ENCODE measurements around the gene ZSWIM4. TPM values are rescaled to one million over a fixed set of nuclear protein-coding genes. Genes with fewer than 3 reads are reported as not detected.

The ZSWIM4 gene
- polyA plus RNA-seq, 3 donors = 0.19 to 1.1 (median 0.23) TPM

GRCh38 chr19:13827656-13828055 is 32.4 kb downstream of the ZSWIM4 start:
- H3K4me3 Mint-ChIP-seq = peak overlapping the region in 1 of 2 donors; percentile 28

GRCh38 chr19:13830114-13830740 is 35.0 kb downstream of the ZSWIM4 start:
- H3K9me3 Mint-ChIP-seq = peaks cover 0 to 2% (median 0%) of the 10 kb centered on the region in 7 donors
- Histone ChIP-seq H3K9me3 (replicated peaks in 1 of 2; ENCODE audit: control insufficient read depth in 1 of 2, insufficient read depth in 1 of 2, low read length in 2 of 2) (no peaks in the 10 kb centered on the region), H3K9ac (ENCODE audit: insufficient read depth, low read length, poor library complexity, severe bottlenecking) (no peak overlapping the region), H3K4me3 (replicated peaks in 1 of 3; ENCODE audit: low read depth in 2 of 3, low read length in 3 of 3) (no peak overlapping the region), H3K79me2 (ENCODE audit: insufficient read depth, low read length) (peaks cover 16% of the 10 kb centered on the region), H3K36me3 (replicated peaks in 1 of 2; ENCODE audit: control insufficient read depth in 1 of 2, insufficient read depth in 2 of 2, low read length in 2 of 2) (peaks cover 7 to 16% of the 10 kb centered on the region in 2 donors), H2AFZ (ENCODE audit: insufficient read depth, low read depth, low read length, poor library complexity, severe bottlenecking) (no peak overlapping the region), H4K20me1 (ENCODE audit: insufficient read depth, low read length) (peaks cover 46% of the 10 kb centered on the region), H3K27ac (ENCODE audit: low read depth in 1 of 2, low read length in 2 of 2) (no peak overlapping the region), H3K27me3 (ENCODE audit: control insufficient read depth in 2 of 2, insufficient read depth in 2 of 2, low read length in 2 of 2) (no peaks in the 10 kb centered on the region), H3K4me1 (ENCODE audit: control insufficient read depth in 1 of 2, insufficient read depth in 2 of 2, low read length in 2 of 2) (peaks cover 24 to 25% of the 10 kb centered on the region in 2 donors), H3K4me2 (replicated peaks; ENCODE audit: extremely low read depth, low read length, poor library complexity, severe bottlenecking) (no peak overlapping the region)
- H3K27ac Mint-ChIP-seq = peak overlapping the region in 3 of 7 donors; percentile 26 to 86 (median 63)
- intact Hi-C loops (cut with micrococcal nuclease) = loop anchor here (5.0 kb wide), 2 partner anchors 33 to 43 kb away; partner anchors contain the start of gene ZSWIM4 (in 1 of the 2)
- WGBS (ENCODE audit: insufficient coverage) = 97% methylated on average over 47 of the region's 47 CpGs
- peaks cover 0 to 11% (median 0%) of the 10 kb centered on the region in 3 donors for H3K27me3 Mint-ChIP-seq (ENCODE audit: low read depth in 3 of 3)
- H3K4me3 Mint-ChIP-seq = no peak overlapping the region
- H3K4me1 Mint-ChIP-seq = peaks cover 26% of the 10 kb centered on the region
- peaks cover 27 to 66% of the 10 kb centered on the region in 2 donors for H3K36me3 Mint-ChIP-seq
- DNase-seq = peak in 1 of 3 donors; percentile 64
- no peak for TF ChIP-seq CTCF (IDR thresholded peaks at IDR 0.05)

More at GRCh38 chr19:13827656-13828055, 32.4 kb downstream of the ZSWIM4 start:
- TF ChIP-seq CTCF (IDR thresholded peaks at IDR 0.05) = no peak
- Histone ChIP-seq H4K20me1 (ENCODE audit: insufficient read depth, low read length) (peaks cover 22% of the 10 kb centered on the region), H3K9me3 (replicated peaks in 1 of 2; ENCODE audit: control insufficient read depth in 1 of 2, insufficient read depth in 1 of 2, low read length in 2 of 2) (no peaks in the 10 kb centered on the region), H3K4me2 (replicated peaks; ENCODE audit: extremely low read depth, low read length, poor library complexity, severe bottlenecking) (no peak overlapping the region), H2AFZ (ENCODE audit: insufficient read depth, low read depth, low read length, poor library complexity, severe bottlenecking) (no peak overlapping the region), H3K9ac (ENCODE audit: insufficient read depth, low read length, poor library complexity, severe bottlenecking) (no peak overlapping the region), H3K79me2 (ENCODE audit: insufficient read depth, low read length) (no peaks in the 10 kb centered on the region), H3K4me3 (replicated peaks in 1 of 3; ENCODE audit: low read depth in 2 of 3, low read length in 3 of 3) (no peak overlapping the region), H3K27ac (ENCODE audit: low read depth in 1 of 2, low read length in 2 of 2) (no peak overlapping the region), H3K27me3 (ENCODE audit: control insufficient read depth in 2 of 2, insufficient read depth in 2 of 2, low read length in 2 of 2) (no peaks in the 10 kb centered on the region), H3K4me1 (ENCODE audit: control insufficient read depth in 1 of 2, insufficient read depth in 2 of 2, low read length in 2 of 2) (no peaks in the 10 kb centered on the region), H3K36me3 (replicated peaks in 1 of 2; ENCODE audit: control insufficient read depth in 1 of 2, insufficient read depth in 2 of 2, low read length in 2 of 2) (peaks cover 0 to 12% of the 10 kb centered on the region in 2 donors)
- H3K4me1 Mint-ChIP-seq = peaks cover 6% of the 10 kb centered on the region
- no peak for DNase-seq
- H3K9me3 Mint-ChIP-seq = peaks cover 0 to 2% (median 0%) of the 10 kb centered on the region in 7 donors
- intact Hi-C loops (cut with micrococcal nuclease) = loop anchor here in 1 of 2 donors (5.0 kb wide), 1 partner anchor 35 kb away; no protein-coding TSS in a partner anchor
- 95% methylated on average over 4 of the region's 4 CpGs for WGBS (ENCODE audit: insufficient coverage)
- peaks cover 31 to 63% of the 10 kb centered on the region in 2 donors for H3K36me3 Mint-ChIP-seq
- peak overlapping the region in 5 of 7 donors; percentile 6 to 63 (median 11) for H3K27ac Mint-ChIP-seq
- H3K27me3 Mint-ChIP-seq (ENCODE audit: low read depth in 3 of 3) = peaks cover 0 to 7% (median 2%) of the 10 kb centered on the region in 3 donors

Measured in CD14-positive monocyte (primary cell).